Measurements from ENCODE around the gene PSMB8. TPM values are rescaled to one million over a fixed set of nuclear protein-coding genes. Genes with fewer than 3 reads are reported as not detected.

Gene PSMB8
- total RNA-seq, 1 donor from 2014 or later = not detected

DNA sequence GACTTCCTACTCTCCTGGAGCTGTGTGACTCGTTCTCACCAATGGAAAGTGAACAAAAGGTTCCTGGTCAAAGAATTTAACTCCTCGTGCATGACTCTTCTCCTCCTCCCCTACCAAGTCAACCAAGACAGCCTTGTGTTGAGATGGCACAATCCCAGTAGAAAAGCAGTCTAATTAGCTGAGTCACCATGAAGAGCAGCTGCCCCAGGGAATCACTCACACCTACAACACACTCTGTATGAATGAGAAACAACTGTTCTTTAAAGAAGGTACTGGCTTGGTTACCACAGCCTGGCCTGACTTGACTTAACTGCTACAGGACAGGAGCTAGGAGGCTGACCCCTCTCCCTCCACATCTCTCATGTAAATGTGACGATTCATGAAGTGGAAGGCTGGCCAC lies 24.1 kb downstream of the PSMB8 start:
- DNase-seq = no peak
- Mint-ChIP-seq H3K27me3 (ENCODE audit: unreplicated experiment) (no peaks in the 10 kb centered on the region), H3K36me3 (ENCODE audit: unreplicated experiment) (no peaks in the 10 kb centered on the region), H3K27ac (ENCODE audit: unreplicated experiment) (no peak overlapping the region), H3K4me3 (ENCODE audit: unreplicated experiment) (no peak overlapping the region), H3K9me3 (ENCODE audit: unreplicated experiment) (no peaks in the 10 kb centered on the region), H3K4me1 (ENCODE audit: low read depth, unreplicated experiment) (no peaks in the 10 kb centered on the region)
- no peak for TF ChIP-seq CTCF (IDR thresholded peaks at IDR 0.05; ENCODE audit: partially characterized antibody, unreplicated experiment)

GRCh38 chr6:32818867-32819266 lies 25.0 kb downstream of the PSMB8 start:
- H3K4me3 Mint-ChIP-seq (ENCODE audit: unreplicated experiment) = no peak overlapping the region
- no peak for DNase-seq
- no peaks in the 10 kb centered on the region for H3K9me3 Mint-ChIP-seq (ENCODE audit: unreplicated experiment)
- no peaks in the 10 kb centered on the region for H3K36me3 Mint-ChIP-seq (ENCODE audit: unreplicated experiment)
- H3K4me1 Mint-ChIP-seq (ENCODE audit: low read depth, unreplicated experiment) = no peaks in the 10 kb centered on the region
- no peaks in the 10 kb centered on the region for H3K27me3 Mint-ChIP-seq (ENCODE audit: unreplicated experiment)
- no peak overlapping the region for H3K27ac Mint-ChIP-seq (ENCODE audit: unreplicated experiment)
- no peak for TF ChIP-seq CTCF (IDR thresholded peaks at IDR 0.05; ENCODE audit: partially characterized antibody, unreplicated experiment)

DNA sequence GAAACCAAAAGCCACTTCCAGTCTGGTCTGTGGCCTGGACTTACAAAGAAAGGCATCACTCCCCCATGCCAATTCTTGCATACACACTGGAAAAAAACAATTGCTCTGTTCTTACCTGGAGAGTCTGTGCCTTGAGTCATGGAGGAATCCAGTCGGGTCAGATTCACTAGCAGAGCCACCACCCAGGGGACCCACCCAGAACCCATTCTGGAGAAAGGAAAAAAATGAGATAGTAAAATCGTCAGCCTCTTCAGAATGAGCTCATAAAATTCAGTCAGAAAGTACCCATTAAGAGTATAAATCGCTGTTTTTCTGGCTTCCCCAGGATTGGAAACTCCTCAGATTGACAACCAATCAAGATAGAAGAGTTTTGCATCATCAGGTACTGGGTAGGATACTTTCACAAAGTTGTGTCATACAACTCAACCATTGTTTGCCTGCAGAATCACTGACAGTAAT lies 27.1 kb downstream of the PSMB8 start, which contains the start of gene HLA-DOB:
Gene HLA-DOB, minus strand, starts transcription at position 257 of the 459 bp plus-strand sequence. Its CDS starts 51 bp downstream, at position 206.
- H3K4me1 Mint-ChIP-seq (ENCODE audit: low read depth, unreplicated experiment) = no peaks in the 10 kb centered on the region
- DNase-seq = no peak
- no peak for TF ChIP-seq CTCF (IDR thresholded peaks at IDR 0.05; ENCODE audit: partially characterized antibody, unreplicated experiment)
- no peak within 1 kb of the TSS for H3K4me3 Mint-ChIP-seq (ENCODE audit: unreplicated experiment)
- no peak within 1 kb of the TSS for H3K27ac Mint-ChIP-seq (ENCODE audit: unreplicated experiment)
- no peaks in the 10 kb centered on the region for H3K27me3 Mint-ChIP-seq (ENCODE audit: unreplicated experiment)
- no peaks in the 10 kb centered on the region for H3K9me3 Mint-ChIP-seq (ENCODE audit: unreplicated experiment)
- no peaks in the 10 kb centered on the region for H3K36me3 Mint-ChIP-seq (ENCODE audit: unreplicated experiment)

DNA sequence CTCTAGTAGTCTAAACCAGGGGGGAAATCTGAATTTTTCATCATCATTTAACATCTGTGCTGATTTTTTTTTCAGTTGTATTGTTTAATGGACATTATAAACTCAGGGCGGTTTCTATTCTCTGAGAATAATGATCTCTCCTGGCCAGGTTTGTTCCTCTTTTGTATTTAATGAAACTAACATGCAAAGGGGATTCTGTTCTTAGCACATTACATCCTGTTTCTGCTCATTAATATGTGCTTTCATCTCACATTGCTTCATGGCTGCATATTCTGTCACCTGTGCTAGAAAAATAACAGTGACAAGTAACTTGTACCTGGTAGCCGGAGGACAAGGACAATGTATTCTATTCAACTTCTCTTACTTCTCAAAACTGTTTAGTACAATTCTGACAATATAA lies 27.9 kb downstream of the PSMB8 start:
- no peaks in the 10 kb centered on the region for H3K9me3 Mint-ChIP-seq (ENCODE audit: unreplicated experiment)
- DNase-seq = no peak
- H3K4me3 Mint-ChIP-seq (ENCODE audit: unreplicated experiment) = no peak overlapping the region
- H3K27ac Mint-ChIP-seq (ENCODE audit: unreplicated experiment) = no peak overlapping the region
- no peaks in the 10 kb centered on the region for H3K36me3 Mint-ChIP-seq (ENCODE audit: unreplicated experiment)
- H3K27me3 Mint-ChIP-seq (ENCODE audit: unreplicated experiment) = no peaks in the 10 kb centered on the region
- TF ChIP-seq CTCF (IDR thresholded peaks at IDR 0.05; ENCODE audit: partially characterized antibody, unreplicated experiment) = no peak
- H3K4me1 Mint-ChIP-seq (ENCODE audit: low read depth, unreplicated experiment) = no peaks in the 10 kb centered on the region

DNA sequence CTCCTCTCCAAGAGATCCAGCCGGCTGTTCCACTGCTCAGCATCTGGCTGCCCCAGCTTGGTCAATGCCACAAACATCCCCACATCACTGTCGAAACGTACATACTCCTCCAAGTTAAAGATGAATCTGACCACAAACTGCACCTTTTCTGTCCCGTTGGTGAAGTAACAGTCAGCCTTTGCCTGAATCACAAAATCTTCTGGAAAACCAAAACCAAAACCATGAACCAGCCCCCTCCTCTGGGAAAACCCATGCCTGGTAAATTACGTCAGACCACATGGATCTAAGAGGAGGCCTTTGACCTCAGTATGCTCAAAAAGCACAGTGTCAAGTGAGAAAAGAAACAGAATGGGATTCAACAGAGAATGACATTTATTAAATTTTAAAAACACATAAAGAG lies 28.7 kb downstream of the PSMB8 start:
- H3K4me1 Mint-ChIP-seq (ENCODE audit: low read depth, unreplicated experiment) = no peaks in the 10 kb centered on the region

More for the DNA sequence above, 28.7 kb downstream of the PSMB8 start:
- DNase-seq = no peak
- no peak for TF ChIP-seq CTCF (IDR thresholded peaks at IDR 0.05; ENCODE audit: partially characterized antibody, unreplicated experiment)
- H3K36me3 Mint-ChIP-seq (ENCODE audit: unreplicated experiment) = no peaks in the 10 kb centered on the region
- H3K27ac Mint-ChIP-seq (ENCODE audit: unreplicated experiment) = no peak overlapping the region
- H3K4me3 Mint-ChIP-seq (ENCODE audit: unreplicated experiment) = peak overlapping the region; percentile 12
- H3K9me3 Mint-ChIP-seq (ENCODE audit: unreplicated experiment) = no peaks in the 10 kb centered on the region
- no peaks in the 10 kb centered on the region for H3K27me3 Mint-ChIP-seq (ENCODE audit: unreplicated experiment)
